Loucy (cell line): ENCODE measurements around the gene ASS1.

Experiments used
- CTCF ChIP-seq: fragments of 200-600 bp; sonication (generic); conservative IDR thresholded peaks from 2 replicates; pipeline ENCODE4 v1.5.1; 2014; ENCODE audit warnings: mild to moderate bottlenecking, antibody characterized with exemption, low read length
- EZH2phosphoT487 ChIP-seq: fragments of 200-600 bp; IDR thresholded peaks from 2 replicates; pipeline ENCODE4 v1.6.1; 2018; ENCODE audit warnings: antibody characterized with exemption, mild to moderate bottlenecking, moderate library complexity, borderline replicate concordance

GRCh38 chr9:130441031-130441430, 3.7 kb upstream of the ASS1 start:
- TF ChIP-seq EZH2phosphoT487: no peak
- TF ChIP-seq CTCF: no peak
